RWPE1 (cell line): ENCODE results near the gene FSD1L.

Experiments used
- CTCF ChIA-PET: fragments of 350-600 bp; sonication (Branson Sonifier 250); formaldehyde crosslinking; extraction: SDS; loops from one replicate; lab custom pipeline; 2021; lab: Yijun Ruan, JAX
- POLR2A ChIA-PET: fragments of 400-600 bp; formaldehyde crosslinking; extraction: SDS; loops from one replicate; lab custom pipeline; 2020; ENCODE audit warnings: antibody characterized with exemption; ENCODE audit not compliant: low non-redundant PET; lab: Yijun Ruan, JAX
- DNase-seq: peaks from one replicate; pipeline ENCODE4 v3.0.0; 2012; ENCODE audit warnings: low spot score
- H3K27ac ChIP-seq: fragments of 450-650 bp; 2 replicates; pipeline ENCODE4 v1.5.1; 2017
- TF ChIP-seq, protein P1 (sequence below): fragments of 450-650 bp; conservative IDR thresholded peaks from 2 replicates; pipeline ENCODE4 v1.5.1; 2017; ENCODE audit warnings: low read depth, mild to moderate bottlenecking

The FSD1L gene

DNA sequence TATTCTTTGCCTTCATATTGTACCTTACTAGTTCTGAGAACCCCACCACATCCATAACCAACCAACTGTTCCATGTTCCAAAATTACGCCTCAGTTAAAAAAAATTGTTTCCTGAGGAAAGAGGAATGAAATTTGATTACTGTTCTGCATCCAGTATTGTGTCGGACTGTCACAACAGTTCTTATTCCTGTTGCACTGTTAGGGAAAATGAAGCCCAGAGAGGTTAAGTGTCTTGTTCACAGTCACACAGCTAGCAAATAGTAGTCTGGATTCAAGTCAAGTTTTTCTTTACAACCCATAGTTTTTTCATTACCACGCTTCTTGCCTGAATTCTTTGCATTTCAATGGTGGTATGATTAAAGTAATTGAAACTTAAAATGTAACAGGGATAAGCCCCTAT, 4.4 kb downstream of the FSD1L start:
- CTCF ChIA-PET, result no interaction called here
- TF ChIP-seq, protein P1, sequence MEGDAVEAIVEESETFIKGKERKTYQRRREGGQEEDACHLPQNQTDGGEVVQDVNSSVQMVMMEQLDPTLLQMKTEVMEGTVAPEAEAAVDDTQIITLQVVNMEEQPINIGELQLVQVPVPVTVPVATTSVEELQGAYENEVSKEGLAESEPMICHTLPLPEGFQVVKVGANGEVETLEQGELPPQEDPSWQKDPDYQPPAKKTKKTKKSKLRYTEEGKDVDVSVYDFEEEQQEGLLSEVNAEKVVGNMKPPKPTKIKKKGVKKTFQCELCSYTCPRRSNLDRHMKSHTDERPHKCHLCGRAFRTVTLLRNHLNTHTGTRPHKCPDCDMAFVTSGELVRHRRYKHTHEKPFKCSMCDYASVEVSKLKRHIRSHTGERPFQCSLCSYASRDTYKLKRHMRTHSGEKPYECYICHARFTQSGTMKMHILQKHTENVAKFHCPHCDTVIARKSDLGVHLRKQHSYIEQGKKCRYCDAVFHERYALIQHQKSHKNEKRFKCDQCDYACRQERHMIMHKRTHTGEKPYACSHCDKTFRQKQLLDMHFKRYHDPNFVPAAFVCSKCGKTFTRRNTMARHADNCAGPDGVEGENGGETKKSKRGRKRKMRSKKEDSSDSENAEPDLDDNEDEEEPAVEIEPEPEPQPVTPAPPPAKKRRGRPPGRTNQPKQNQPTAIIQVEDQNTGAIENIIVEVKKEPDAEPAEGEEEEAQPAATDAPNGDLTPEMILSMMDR, result no peak
- H3K27ac ChIP-seq, result no peak overlapping the region
- POLR2A ChIA-PET, result no interaction called here
- no peak for DNase-seq

DNA sequence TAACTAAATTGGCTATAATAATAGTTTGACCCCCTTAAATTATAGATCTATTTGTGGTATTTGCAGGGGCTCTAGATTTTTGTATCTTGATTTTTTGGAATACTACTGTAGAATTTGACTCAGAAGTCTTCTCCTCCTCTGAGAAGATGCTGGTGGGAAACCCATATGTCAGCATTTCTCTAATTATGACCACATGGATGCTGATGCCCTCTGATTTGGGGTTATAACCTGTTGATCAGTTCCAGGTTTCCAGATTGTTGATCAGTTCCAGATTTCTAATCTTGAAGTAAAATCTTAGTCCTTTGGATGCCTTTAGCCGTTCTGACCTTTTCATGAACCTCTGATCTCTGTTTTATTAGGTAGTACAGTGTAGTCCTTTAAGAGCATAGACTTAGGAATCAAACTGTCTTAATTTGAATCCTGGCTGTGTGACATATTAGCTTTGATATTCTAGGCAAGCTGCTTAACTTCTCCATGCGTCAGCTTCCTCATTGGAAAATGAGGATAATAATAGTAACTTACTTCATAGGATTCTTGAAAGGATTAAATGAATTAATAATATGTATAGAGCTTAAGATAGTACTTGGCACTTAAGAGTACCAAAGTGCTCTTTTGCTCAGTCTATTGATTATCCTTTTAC, 8.1 kb downstream of the FSD1L start:
- no peak overlapping the region for H3K27ac ChIP-seq
- TF ChIP-seq, protein P1, result no peak
- no peak for DNase-seq
- POLR2A ChIA-PET, result interaction anchor here (0.6 kb wide), 1 partner anchor 12 kb away, joined by 4 read pairs; no protein-coding TSS in a partner anchor
- CTCF ChIA-PET, result no interaction called here

DNA sequence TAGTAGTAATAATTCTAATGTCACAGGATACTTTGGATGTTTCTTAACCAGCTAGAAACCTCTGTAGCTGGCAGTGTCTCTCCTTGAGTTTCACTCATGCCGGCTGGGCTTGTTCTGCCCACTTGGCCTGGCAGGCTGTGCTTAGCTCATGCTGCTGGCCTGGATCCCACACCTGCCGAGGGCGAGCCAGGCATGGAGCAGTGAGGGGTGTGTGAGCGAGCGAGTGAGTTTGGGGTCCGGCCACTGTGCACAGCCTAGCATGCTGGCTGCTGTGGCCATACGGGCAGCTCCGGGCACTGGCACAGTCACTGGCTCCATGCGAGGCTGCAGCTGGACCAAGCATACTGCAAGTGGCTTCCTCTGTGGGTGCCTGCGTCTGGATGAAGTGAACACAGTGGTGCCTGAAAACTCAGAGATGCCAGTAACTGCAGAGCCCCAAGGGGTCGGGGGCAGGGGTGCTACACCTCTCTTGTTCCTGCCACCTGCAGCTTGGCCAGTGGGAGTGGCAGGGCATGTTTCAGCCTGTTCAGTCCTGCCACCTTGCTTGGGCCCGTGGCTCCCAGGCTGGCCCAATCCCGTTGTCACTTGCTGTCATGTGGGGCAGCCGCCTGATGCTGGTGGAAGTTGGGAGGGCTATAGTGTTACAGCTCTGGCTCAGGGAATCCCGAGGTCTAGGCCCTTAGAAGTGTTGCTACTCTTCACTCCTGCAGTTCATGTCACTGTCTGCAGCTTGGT, 9.9 kb downstream of the FSD1L start:
- ChIA-PET CTCF (no interaction called here), POLR2A (no interaction called here)
- DNase-seq, result no peak
- peak overlapping the region; percentile 16; the same call in 1 of the 2 replicates for H3K27ac ChIP-seq
- TF ChIP-seq, protein P1, result no peak

DNA sequence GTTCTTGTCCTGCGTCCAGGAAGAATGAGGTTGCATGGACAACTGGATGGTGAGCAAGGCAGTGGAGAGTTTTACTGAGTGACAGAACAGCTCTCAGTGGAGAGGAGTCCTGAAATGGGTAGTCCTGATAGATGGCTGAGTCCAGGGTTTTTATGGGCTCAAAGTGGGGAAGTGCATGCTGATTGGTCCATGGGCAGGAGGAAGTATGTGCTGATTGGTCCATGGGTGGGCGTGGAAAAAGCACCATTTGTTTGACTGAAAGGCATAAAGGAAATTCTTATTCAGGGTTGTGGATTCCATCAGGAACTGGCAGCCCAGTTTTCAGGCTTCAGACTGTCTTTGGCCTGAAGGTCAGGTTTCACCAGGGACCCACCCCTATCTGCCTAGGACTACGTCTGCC, 10.6 kb downstream of the FSD1L start:
- CTCF ChIA-PET, result no interaction called here
- peak overlapping the region; percentile 16; the same call in 1 of the 2 replicates for H3K27ac ChIP-seq
- POLR2A ChIA-PET, result no interaction called here
- no peak for DNase-seq
- TF ChIP-seq, protein P1, result no peak

DNA sequence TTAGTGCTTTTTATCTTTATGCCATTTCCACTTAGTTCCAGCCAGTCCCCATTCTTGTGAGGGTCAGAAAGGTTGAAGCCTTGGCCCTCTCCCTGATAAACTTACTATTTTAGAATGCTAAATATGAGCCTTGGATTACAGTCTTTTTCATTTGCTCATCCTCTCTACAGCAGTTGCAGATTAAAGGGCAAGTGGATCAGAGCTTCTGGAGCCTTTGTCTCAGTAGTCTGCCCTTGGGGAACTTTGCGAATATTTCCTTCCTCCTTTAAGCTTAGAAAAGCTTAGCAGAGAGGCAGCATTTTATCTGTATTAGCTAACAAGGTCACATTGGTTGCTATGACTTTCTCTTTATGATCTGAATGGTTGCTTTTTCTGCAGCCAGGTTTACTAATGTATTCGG, 11.5 kb downstream of the FSD1L start:
- CTCF ChIA-PET, result no interaction called here
- H3K27ac ChIP-seq, result no peak overlapping the region
- TF ChIP-seq, protein P1, result no peak
- POLR2A ChIA-PET, result interaction anchor here (0.5 kb wide), 1 partner anchor 268 kb away, joined by 5 read pairs; no protein-coding TSS in a partner anchor
- no peak for DNase-seq

DNA sequence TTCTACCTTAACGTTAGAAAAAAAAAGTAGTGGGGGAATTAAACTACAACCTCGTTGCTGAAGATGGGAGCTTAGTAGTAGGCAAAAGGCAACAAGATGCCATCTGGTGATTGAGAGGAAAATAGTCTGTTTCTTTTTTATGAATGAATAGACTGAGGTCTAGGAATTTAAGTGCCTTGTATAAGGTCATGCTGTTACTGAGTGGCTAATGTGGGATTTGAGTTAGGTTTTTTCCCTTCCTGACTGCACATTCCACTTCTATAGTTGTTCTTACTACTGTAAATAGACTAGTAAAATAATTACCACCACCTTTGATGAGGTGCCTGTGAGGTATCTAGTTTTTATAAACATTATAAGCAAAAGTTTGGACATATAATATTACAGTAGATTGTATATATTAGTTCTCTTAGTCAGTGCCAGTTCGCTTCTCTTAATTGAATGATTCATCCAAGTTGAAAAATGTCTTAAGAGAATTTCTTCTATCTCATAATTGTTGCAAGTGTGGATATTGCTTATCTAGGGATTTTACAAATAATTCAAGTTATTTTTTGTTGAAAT, 19.1 kb downstream of the FSD1L start:
- no peak overlapping the region for H3K27ac ChIP-seq
- TF ChIP-seq, protein P1, result no peak
- CTCF ChIA-PET, result interaction anchor here (0.6 to 0.7 kb wide), 2 partner anchors 203 to 845 kb away, joined by 3 read pairs; no protein-coding TSS in a partner anchor
- POLR2A ChIA-PET, result no interaction called here
- DNase-seq, result no peak
